ENCODE data around the gene LBX2. TPM values are rescaled to one million over a fixed set of nuclear protein-coding genes. Genes with fewer than 3 reads are reported as not detected.
A peak's percentile ranks its signal among the peaks of the same experiment; 100 is the strongest.

The LBX2 gene
- total and polyA plus RNA-seq, 9 of the 15 experiments (the other 6 are each of a cell fraction or from before 2014, with no cell fraction given): 0.39 to 6.2 (median 1.8) TPM; not detected in 1

DNA sequence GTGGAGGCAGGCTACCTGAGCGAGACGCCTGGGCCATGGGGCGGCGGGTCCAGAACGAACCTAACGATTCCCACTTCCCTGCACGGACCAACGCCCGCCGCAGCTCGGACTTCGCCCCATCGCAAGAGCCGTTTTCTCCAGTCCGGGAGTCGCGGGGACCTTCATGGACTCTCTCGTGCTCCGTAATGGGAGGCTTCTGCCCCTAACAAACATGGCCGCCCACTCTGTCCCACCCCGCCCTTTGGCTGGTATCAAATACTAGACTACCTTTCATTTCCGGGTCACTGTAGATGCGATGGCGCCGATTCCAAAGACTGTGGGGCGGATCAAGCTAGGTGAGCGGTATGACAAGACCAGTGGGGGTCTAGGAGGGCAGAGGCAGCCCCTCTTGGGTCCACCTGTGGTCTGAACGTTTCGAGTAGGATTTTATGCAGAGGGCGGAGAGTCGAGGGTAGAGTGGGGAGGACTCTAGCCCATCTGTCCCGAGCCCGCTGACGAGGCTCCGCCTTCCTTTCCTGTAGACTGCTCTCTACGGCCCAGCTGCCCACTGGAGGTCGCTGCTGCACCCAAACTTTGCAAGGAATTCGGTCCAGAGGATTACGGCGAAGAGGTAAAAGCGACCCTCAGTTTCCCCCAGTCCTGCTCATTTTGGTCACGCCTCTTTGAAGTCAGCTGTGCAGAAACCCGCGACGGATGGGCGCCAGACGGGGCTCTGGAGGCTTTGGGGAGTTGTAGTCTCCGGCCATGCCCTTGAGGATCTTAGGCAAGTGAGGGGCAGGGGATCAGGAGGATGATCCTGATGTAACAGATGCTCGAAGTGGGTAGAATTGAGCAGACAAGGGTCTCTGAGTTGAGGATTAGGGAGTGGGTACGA is 16.4 kb downstream of the LBX2 start, which contains the start of the genes CCDC142 and TTC31 (continued):
- TF ChIP-seq, protein P1, sequence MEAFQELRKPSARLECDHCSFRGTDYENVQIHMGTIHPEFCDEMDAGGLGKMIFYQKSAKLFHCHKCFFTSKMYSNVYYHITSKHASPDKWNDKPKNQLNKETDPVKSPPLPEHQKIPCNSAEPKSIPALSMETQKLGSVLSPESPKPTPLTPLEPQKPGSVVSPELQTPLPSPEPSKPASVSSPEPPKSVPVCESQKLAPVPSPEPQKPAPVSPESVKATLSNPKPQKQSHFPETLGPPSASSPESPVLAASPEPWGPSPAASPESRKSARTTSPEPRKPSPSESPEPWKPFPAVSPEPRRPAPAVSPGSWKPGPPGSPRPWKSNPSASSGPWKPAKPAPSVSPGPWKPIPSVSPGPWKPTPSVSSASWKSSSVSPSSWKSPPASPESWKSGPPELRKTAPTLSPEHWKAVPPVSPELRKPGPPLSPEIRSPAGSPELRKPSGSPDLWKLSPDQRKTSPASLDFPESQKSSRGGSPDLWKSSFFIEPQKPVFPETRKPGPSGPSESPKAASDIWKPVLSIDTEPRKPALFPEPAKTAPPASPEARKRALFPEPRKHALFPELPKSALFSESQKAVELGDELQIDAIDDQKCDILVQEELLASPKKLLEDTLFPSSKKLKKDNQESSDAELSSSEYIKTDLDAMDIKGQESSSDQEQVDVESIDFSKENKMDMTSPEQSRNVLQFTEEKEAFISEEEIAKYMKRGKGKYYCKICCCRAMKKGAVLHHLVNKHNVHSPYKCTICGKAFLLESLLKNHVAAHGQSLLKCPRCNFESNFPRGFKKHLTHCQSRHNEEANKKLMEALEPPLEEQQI (IDR thresholded peaks at IDR 0.05): no peak
- TF ChIP-seq GATA2 (CRISPR knock-in tag; IDR thresholded peaks at IDR 0.05) (no peak), TRIM24 (IDR thresholded peaks at IDR 0.05) (peak in 1 of 2 experiments; percentile 11; a peak in 1 of 4 replicates), KDM5B (IDR thresholded peaks at IDR 0.05; ENCODE audit: insufficient replicate concordance, low read depth, low read length) (peak; percentile 57), RHOXF2B (CRISPR knock-in tag; conservative IDR thresholded peaks at IDR 0.05) (no peak), ZNF586 (CRISPR knock-in tag; conservative IDR thresholded peaks at IDR 0.05) (no peak), ZNF41 (CRISPR knock-in tag; conservative IDR thresholded peaks at IDR 0.05) (no peak), ETV6 (IDR thresholded peaks at IDR 0.05; ENCODE audit: borderline replicate concordance in 1 of 2, low read depth in 2 of 2, low read length in 1 of 2) (no peak), ETV6 (CRISPR knock-in tag; IDR thresholded peaks at IDR 0.05; ENCODE audit: borderline replicate concordance) (0 out of 2 replicates have a peak, but pooled peaks have one; percentile 42), POLR2AphosphoS2 (IDR thresholded peaks at IDR 0.05; ENCODE audit: low read length) (peak; percentile 80; the same call in 1 of the 2 replicates), NCOR1 (IDR thresholded peaks at IDR 0.05) (peak; percentile 78)
- TF ChIP-seq, protein P2, sequence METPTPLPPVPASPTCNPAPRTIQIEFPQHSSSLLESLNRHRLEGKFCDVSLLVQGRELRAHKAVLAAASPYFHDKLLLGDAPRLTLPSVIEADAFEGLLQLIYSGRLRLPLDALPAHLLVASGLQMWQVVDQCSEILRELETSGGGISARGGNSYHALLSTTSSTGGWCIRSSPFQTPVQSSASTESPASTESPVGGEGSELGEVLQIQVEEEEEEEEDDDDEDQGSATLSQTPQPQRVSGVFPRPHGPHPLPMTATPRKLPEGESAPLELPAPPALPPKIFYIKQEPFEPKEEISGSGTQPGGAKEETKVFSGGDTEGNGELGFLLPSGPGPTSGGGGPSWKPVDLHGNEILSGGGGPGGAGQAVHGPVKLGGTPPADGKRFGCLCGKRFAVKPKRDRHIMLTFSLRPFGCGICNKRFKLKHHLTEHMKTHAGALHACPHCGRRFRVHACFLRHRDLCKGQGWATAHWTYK (CRISPR knock-in tag; IDR thresholded peaks at IDR 0.05): no peak
- TF ChIP-seq, protein P3, sequence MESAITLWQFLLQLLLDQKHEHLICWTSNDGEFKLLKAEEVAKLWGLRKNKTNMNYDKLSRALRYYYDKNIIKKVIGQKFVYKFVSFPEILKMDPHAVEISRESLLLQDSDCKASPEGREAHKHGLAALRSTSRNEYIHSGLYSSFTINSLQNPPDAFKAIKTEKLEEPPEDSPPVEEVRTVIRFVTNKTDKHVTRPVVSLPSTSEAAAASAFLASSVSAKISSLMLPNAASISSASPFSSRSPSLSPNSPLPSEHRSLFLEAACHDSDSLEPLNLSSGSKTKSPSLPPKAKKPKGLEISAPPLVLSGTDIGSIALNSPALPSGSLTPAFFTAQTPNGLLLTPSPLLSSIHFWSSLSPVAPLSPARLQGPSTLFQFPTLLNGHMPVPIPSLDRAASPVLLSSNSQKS (CRISPR knock-in tag; IDR thresholded peaks at IDR 0.05): no peak
- TF ChIP-seq, protein P4, sequence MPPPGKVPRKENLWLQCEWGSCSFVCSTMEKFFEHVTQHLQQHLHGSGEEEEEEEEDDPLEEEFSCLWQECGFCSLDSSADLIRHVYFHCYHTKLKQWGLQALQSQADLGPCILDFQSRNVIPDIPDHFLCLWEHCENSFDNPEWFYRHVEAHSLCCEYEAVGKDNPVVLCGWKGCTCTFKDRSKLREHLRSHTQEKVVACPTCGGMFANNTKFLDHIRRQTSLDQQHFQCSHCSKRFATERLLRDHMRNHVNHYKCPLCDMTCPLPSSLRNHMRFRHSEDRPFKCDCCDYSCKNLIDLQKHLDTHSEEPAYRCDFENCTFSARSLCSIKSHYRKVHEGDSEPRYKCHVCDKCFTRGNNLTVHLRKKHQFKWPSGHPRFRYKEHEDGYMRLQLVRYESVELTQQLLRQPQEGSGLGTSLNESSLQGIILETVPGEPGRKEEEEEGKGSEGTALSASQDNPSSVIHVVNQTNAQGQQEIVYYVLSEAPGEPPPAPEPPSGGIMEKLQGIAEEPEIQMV (tag; conservative IDR thresholded peaks at IDR 0.05; ENCODE audit: low read depth): no peak
- TF ChIP-seq, protein P5, sequence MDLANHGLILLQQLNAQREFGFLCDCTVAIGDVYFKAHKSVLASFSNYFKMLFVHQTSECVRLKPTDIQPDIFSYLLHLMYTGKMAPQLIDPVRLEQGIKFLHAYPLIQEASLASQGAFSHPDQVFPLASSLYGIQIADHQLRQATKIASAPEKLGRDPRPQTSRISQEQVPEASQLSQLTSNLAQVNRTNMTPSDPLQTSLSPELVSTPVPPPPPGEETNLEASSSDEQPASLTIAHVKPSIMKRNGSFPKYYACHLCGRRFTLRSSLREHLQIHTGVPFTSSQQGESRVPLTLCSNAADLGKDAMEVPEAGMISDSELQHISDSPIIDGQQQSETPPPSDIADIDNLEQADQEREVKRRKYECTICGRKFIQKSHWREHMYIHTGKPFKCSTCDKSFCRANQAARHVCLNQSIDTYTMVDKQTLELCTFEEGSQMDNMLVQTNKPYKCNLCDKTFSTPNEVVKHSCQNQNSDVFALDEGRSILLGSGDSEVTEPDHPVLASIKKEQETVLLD (IDR thresholded peaks at IDR 0.05): no peak
- TF ChIP-seq, protein P6, sequence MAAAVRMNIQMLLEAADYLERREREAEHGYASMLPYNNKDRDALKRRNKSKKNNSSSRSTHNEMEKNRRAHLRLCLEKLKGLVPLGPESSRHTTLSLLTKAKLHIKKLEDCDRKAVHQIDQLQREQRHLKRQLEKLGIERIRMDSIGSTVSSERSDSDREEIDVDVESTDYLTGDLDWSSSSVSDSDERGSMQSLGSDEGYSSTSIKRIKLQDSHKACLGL (CRISPR knock-in tag; IDR thresholded peaks at IDR 0.05; ENCODE audit: borderline replicate concordance, poor library complexity, severe bottlenecking): no peak

Measured in K562 (cell line).